H1 (cell line): ENCODE data around the gene ZNF487.

Experiments
- ATF2 ChIP-seq: IDR thresholded peaks from 2 replicates; pipeline ENCODE4 v1.6.1; 2012; ENCODE audit warnings: low read length, inconsistent platforms
- BRCA1 ChIP-seq: IDR thresholded peaks from 2 replicates; pipeline ENCODE4 v1.6.1; 2012; ENCODE audit warnings: low read depth, low read length, improper control_type of control experiment
- CREB1 ChIP-seq: IDR thresholded peaks from 2 replicates; pipeline ENCODE4 v1.6.1; 2012; ENCODE audit warnings: inconsistent platforms
- CTCF ChIP-seq, 3 experiments: IDR thresholded peaks; 1 replicate in 2 of 3; 2 replicates in 1 of 3; pipeline versions ENCODE4 v1.5.1 to v1.6.1; 2011; ENCODE audit warnings: low read length in 3 of 3, mild to moderate bottlenecking in 3 of 3, inconsistent platforms in 2 of 3, low read depth in 1 of 3, moderate library complexity in 1 of 3; ENCODE audit not compliant: insufficient read depth in 1 of 3; ENCODE audit errors: control extremely low read depth in 1 of 3
- GTF2F1 ChIP-seq: IDR thresholded peaks from 2 replicates; pipeline ENCODE4 v1.6.1; 2012; ENCODE audit warnings: low read depth, low read length, improper control_type of control experiment, borderline replicate concordance
- MAX ChIP-seq: IDR thresholded peaks from 2 replicates; pipeline ENCODE4 v1.6.1; 2012; ENCODE audit warnings: inconsistent platforms
- NRF1 ChIP-seq: IDR thresholded peaks from 2 replicates; pipeline ENCODE4 v1.6.1; 2011; ENCODE audit warnings: mild to moderate bottlenecking, low read depth, low read length, improper control_type of control experiment
- POLR2A ChIP-seq, 2 experiments: IDR thresholded peaks; 1 replicate in 1 of 2; 2 replicates in 1 of 2; pipeline ENCODE4 v1.6.1; 2011; ENCODE audit warnings: low read depth in 2 of 2, low read length in 2 of 2, mild to moderate bottlenecking in 2 of 2; ENCODE audit errors: control extremely low read depth in 1 of 2
- RNF2 ChIP-seq: fragments of 200-900, 300-1000 bp; sonication (generic); IDR thresholded peaks from 2 replicates; pipeline ENCODE4 v1.7.1; 2016; ENCODE audit warnings: borderline replicate concordance, low read depth, mild to moderate bottlenecking, antibody characterized with exemption, low read length; ENCODE audit not compliant: poor library complexity, severe bottlenecking; ENCODE audit errors: missing control alignments
- SUZ12 ChIP-seq: fragments of 200-600 bp; sonication (generic); IDR thresholded peaks from 2 replicates; pipeline ENCODE4 v1.6.1; 2012; ENCODE audit warnings: mild to moderate bottlenecking, inconsistent platforms, low read length, moderate library complexity, mixed read lengths

- TF ChIP-seq RNF2: no peak
- TF ChIP-seq CTCF (IDR thresholded peaks at IDR 0.05; ENCODE audit: control extremely low read depth in 1 of 3, insufficient read depth in 1 of 3, low read depth in 1 of 3, low read length in 3 of 3): no peak
- TF ChIP-seq NRF1: no peak
- TF ChIP-seq MAX: peak; percentile 98
- TF ChIP-seq GTF2F1: no peak; the same call in 1 of the 2 replicates
- TF ChIP-seq SUZ12: no peak
- TF ChIP-seq CREB1: peak; percentile 94
- TF ChIP-seq ATF2: no peak
- TF ChIP-seq BRCA1: no peak
- TF ChIP-seq POLR2A (IDR thresholded peaks at IDR 0.05; ENCODE audit: control extremely low read depth in 1 of 2, low read depth in 2 of 2, low read length in 2 of 2): peak; percentile 85 to 88
These were observed 28.1 kb upstream of the ZNF487 start, which contains the start of gene HNRNPF for GRCh38 chr10:43408710-43409384.
